Kidney (tissue), 14 donors: Measurements from ENCODE around the gene DPY19L1. TPM values are rescaled to one million over a fixed set of nuclear protein-coding genes. Genes with fewer than 3 reads are reported as not detected.
A peak's percentile ranks its signal among the peaks of the same experiment; 100 is the strongest.
"Not testable (repeated sequence)": the region's sequence is repeated elsewhere in the genome, so short reads cannot be mapped to it uniquely, and the experiment has no call there.

ENCODE experiments used
- DNase-seq, 5 donors: peaks; one replicate each; pipeline ENCODE4 v3.0.0-alpha.2; 2013 to 2020
- FAIRE-seq: peaks from 2 replicates; lab custom pipeline; 2012; peaks lifted over from hg19 to GRCh38; lab: Jason Lieb, UNC
- H3K27ac ChIP-seq, 2 donors: one replicate each; pipeline ENCODE4 v1.7.0; 2013; ENCODE audit warnings: low read depth in 2 of 2, low read length in 2 of 2, inconsistent platforms in 1 of 2
- H3K27me3 ChIP-seq: one replicate; pipeline ENCODE4 v1.7.1; 2013; ENCODE audit warnings: low read length, inconsistent platforms; ENCODE audit not compliant: control insufficient read depth, insufficient read depth
- H3K36me3 ChIP-seq, 3 donors: one replicate each; pipeline versions ENCODE4 v1.7.0 to v1.7.1; 2013; ENCODE audit warnings: low read length in 3 of 3, control low read depth in 1 of 3, inconsistent platforms in 1 of 3; ENCODE audit not compliant: insufficient read depth in 3 of 3, control insufficient read depth in 2 of 3
- H3K4me1 ChIP-seq, 3 donors: one replicate each; pipeline versions ENCODE4 v1.7.0 to v1.7.1; 2013; ENCODE audit warnings: low read length in 3 of 3, inconsistent platforms in 1 of 3, low read depth in 1 of 3; ENCODE audit not compliant: control insufficient read depth in 2 of 3, insufficient read depth in 2 of 3
- H3K4me3 ChIP-seq, 3 donors: one replicate each; pipeline versions ENCODE4 v1.7.0 to v1.8.1; 2013; ENCODE audit warnings: low read length in 3 of 3, control low read depth in 1 of 3, inconsistent platforms in 1 of 3
- H3K9ac ChIP-seq, 3 donors: one replicate each; pipeline versions ENCODE4 v1.7.0 to v1.7.1; 2013; ENCODE audit warnings: low read length in 3 of 3, control low read depth in 1 of 3, inconsistent platforms in 1 of 3
- H3K9me3 ChIP-seq, 3 donors: one replicate each; pipeline versions ENCODE4 v1.7.0 to v1.7.1; 2013; ENCODE audit warnings: low read length in 3 of 3, control low read depth in 1 of 3, inconsistent platforms in 1 of 3; ENCODE audit not compliant: control insufficient read depth in 2 of 3, insufficient read depth in 1 of 3
- CTCF ChIP-seq: IDR thresholded peaks from 3 replicates; pipeline ENCODE4 v1.5.1; 2012; ENCODE audit warnings: mild to moderate bottlenecking, moderate library complexity, borderline replicate concordance; ENCODE audit not compliant: insufficient read depth; ENCODE audit errors: extremely low read depth
- intact Hi-C: fragments of 100-400 bp; cut with DNase I; formaldehyde crosslinking; loops from one replicate; pipeline ENCODE4 v1.11.1; 2022
- polyA plus RNA-seq: library from polyadenylated mRNA; stranded (reverse); fragments of 350-450 nt; fragmentation: Illumina TruSeq; extraction: RNeasy Lipid Tissue Mini Kit (QIAGEN cat#74804); gene quantifications from one replicate; pipeline ENCODE4 v1.2.3, GENCODE V29; 2014; ENCODE audit warnings: low read depth, low replicate concordance; ENCODE audit not compliant: insufficient read depth
- total RNA-seq: library from RNA; stranded (reverse); fragmentation: NEBNext Ultra II Directional; extraction: Animal tissue kit (Norgen Biotek cat#: 25700); gene quantifications from one replicate; pipeline ENCODE4 v1.2.1, GENCODE V29; 2021
- donor health status: control.
- donor health status: control.
- donor health status: control.
- donor health status: control.
- donor health status: control.
- donor health status: DM: yes; HTN: yes; CAD: no.
- donor health status: Normal renal cell carcinoma (clear cell type).

The DPY19L1 gene
- total and polyA plus RNA-seq, 2 donors from 2014 or later, result 5.0 to 32.4 TPM

GRCh38 chr7:34958021-34958420 lies 79.3 kb downstream of the DPY19L1 start:
- H3K27me3 ChIP-seq, result no peaks in the 10 kb centered on the region
- H3K9ac ChIP-seq, result no peak overlapping the region
- no peak for TF ChIP-seq CTCF
- no peaks in the 10 kb centered on the region for H3K9me3 ChIP-seq
- intact Hi-C loops, result no loop called here
- FAIRE-seq (no peak), DNase-seq (peak in 1 of 5 donors; percentile 2)
- H3K4me1 ChIP-seq, result no peaks in the 10 kb centered on the region
- no peaks in the 10 kb centered on the region for H3K36me3 ChIP-seq
- no peak overlapping the region for H3K27ac ChIP-seq
- no peak overlapping the region for H3K4me3 ChIP-seq

- H3K27ac ChIP-seq, result no peak overlapping the region
- no peaks in the 10 kb centered on the region for H3K9me3 ChIP-seq
- intact Hi-C loops, result no loop called here
- no peaks in the 10 kb centered on the region for H3K27me3 ChIP-seq
- TF ChIP-seq CTCF, result no peak
- H3K4me3 ChIP-seq, result no peak overlapping the region
- H3K4me1 ChIP-seq, result no peaks in the 10 kb centered on the region
- H3K36me3 ChIP-seq, result peaks cover 0 to 2% (median 0%) of the 10 kb centered on the region in 3 donors
- H3K9ac ChIP-seq, result no peak overlapping the region
- DNase-seq (no peak), FAIRE-seq (no peak)
These were observed 84.5 kb downstream of the DPY19L1 start for GRCh38 chr7:34952822-34953221.

DNA sequence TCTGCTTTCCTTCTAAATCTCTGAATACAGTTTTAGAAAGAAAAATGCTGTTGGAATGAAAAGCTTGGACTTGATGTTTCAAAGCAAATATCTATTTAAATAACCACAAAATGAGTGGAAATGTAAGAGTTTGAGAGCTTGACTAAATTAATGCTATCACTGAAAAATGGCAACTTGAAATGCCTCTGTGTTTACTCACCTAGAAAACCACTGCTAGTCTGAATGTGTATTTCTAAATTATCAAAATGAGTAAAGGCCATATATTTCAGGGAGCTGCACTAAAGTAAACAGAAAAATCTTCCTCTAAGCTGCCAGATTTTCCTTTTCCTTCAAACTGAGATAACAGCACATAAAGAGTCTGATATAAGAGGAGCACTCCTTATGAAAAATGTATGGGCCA lies 87.9 kb downstream of the DPY19L1 start:
- no peak overlapping the region for H3K9ac ChIP-seq
- no peak overlapping the region for H3K27ac ChIP-seq
- H3K27me3 ChIP-seq, result no peaks in the 10 kb centered on the region
- H3K4me3 ChIP-seq, result no peak overlapping the region
- TF ChIP-seq CTCF, result no peak
- intact Hi-C loops, result no loop called here
- peaks cover 0 to 2% (median 0%) of the 10 kb centered on the region in 3 donors for H3K36me3 ChIP-seq
- H3K4me1 ChIP-seq, result no peaks in the 10 kb centered on the region
- FAIRE-seq (no peak), DNase-seq (no peak)
- no peaks in the 10 kb centered on the region for H3K9me3 ChIP-seq

GRCh38 chr7:34947427-34947826 lies 89.9 kb downstream of the DPY19L1 start:
- intact Hi-C loops, H3K27me3 ChIP-seq, DNase-seq, FAIRE-seq, H3K4me1 ChIP-seq, H3K36me3 ChIP-seq, H3K9me3 ChIP-seq, H3K4me3 ChIP-seq, H3K9ac ChIP-seq, H3K27ac ChIP-seq: not testable (repeated sequence)
